ENCODE measurements around the gene SNRPA.
A peak's percentile ranks its signal among the peaks of the same experiment; 100 is the strongest.
"Not testable (repeated sequence)": the region's sequence is repeated elsewhere in the genome, so short reads cannot be mapped to it uniquely, and the experiment has no call there.

SNRPA gene

GRCh38 chr19:40774916-40775631 lies 24.1 kb downstream of the SNRPA start, which contains the start of gene MIA:
TSS of gene MIA (plus strand) at chr19:40775521. CDS start at chr19:40775543, 22 bp downstream.
- Histone ChIP-seq H3K9ac (ENCODE audit: low read depth, low read length) (no peak within 1 kb of the TSS), H3K27me3 (ENCODE audit: control insufficient read depth, insufficient read depth, low read length) (no peaks in the 10 kb centered on the region), H3K4me1 (ENCODE audit: control insufficient read depth, insufficient read depth, low read length) (peaks cover 4% of the 10 kb centered on the region), H3K4me3 (ENCODE audit: low read depth, low read length) (no peak within 1 kb of the TSS), H3K9me3 (ENCODE audit: control insufficient read depth, insufficient read depth, low read length) (no peaks in the 10 kb centered on the region), H3K36me3 (ENCODE audit: control insufficient read depth, insufficient read depth, low read length) (no peaks in the 10 kb centered on the region)

- H3K4me1 ChIP-seq (ENCODE audit: control insufficient read depth, insufficient read depth, low read length) = peaks cover 4% of the 10 kb centered on the region
- no peaks in the 10 kb centered on the region for H3K36me3 ChIP-seq (ENCODE audit: control insufficient read depth, insufficient read depth, low read length)
- H3K9me3 ChIP-seq (ENCODE audit: control insufficient read depth, insufficient read depth, low read length) = no peaks in the 10 kb centered on the region
- H3K9ac ChIP-seq (ENCODE audit: low read depth, low read length) = no peak overlapping the region
- no peak overlapping the region for H3K4me3 ChIP-seq (ENCODE audit: low read depth, low read length)
- no peaks in the 10 kb centered on the region for H3K27me3 ChIP-seq (ENCODE audit: control insufficient read depth, insufficient read depth, low read length)
These were observed 24.6 kb downstream of the SNRPA start for GRCh38 chr19:40775632-40776022.

GRCh38 chr19:40776364-40776763 lies 25.4 kb downstream of the SNRPA start:
- Histone ChIP-seq H3K36me3 (ENCODE audit: control insufficient read depth, insufficient read depth, low read length) (no peaks in the 10 kb centered on the region), H3K9ac (ENCODE audit: low read depth, low read length) (no peak overlapping the region), H3K9me3 (ENCODE audit: control insufficient read depth, insufficient read depth, low read length) (no peaks in the 10 kb centered on the region), H3K27me3 (ENCODE audit: control insufficient read depth, insufficient read depth, low read length) (no peaks in the 10 kb centered on the region), H3K4me3 (ENCODE audit: low read depth, low read length) (no peak overlapping the region), H3K4me1 (ENCODE audit: control insufficient read depth, insufficient read depth, low read length) (peaks cover 4% of the 10 kb centered on the region)

- H3K27me3 ChIP-seq (ENCODE audit: control insufficient read depth, insufficient read depth, low read length) = no peaks in the 10 kb centered on the region
- H3K9me3 ChIP-seq (ENCODE audit: control insufficient read depth, insufficient read depth, low read length) = no peaks in the 10 kb centered on the region
- H3K36me3 ChIP-seq (ENCODE audit: control insufficient read depth, insufficient read depth, low read length) = no peaks in the 10 kb centered on the region
- peaks cover 4% of the 10 kb centered on the region for H3K4me1 ChIP-seq (ENCODE audit: control insufficient read depth, insufficient read depth, low read length)
- H3K9ac ChIP-seq (ENCODE audit: low read depth, low read length) = peak overlapping the region; percentile 98
- peak overlapping the region; percentile 97 for H3K4me3 ChIP-seq (ENCODE audit: low read depth, low read length)
These were observed 26.1 kb downstream of the SNRPA start for GRCh38 chr19:40776932-40777644.

GRCh38 chr19:40777645-40777936 lies 26.6 kb downstream of the SNRPA start:
- Histone ChIP-seq H3K27me3 (ENCODE audit: control insufficient read depth, insufficient read depth, low read length) (no peaks in the 10 kb centered on the region), H3K9me3 (ENCODE audit: control insufficient read depth, insufficient read depth, low read length) (no peaks in the 10 kb centered on the region), H3K4me1 (ENCODE audit: control insufficient read depth, insufficient read depth, low read length) (peaks cover 4% of the 10 kb centered on the region), H3K9ac (ENCODE audit: low read depth, low read length) (peak overlapping the region; percentile 98), H3K36me3 (ENCODE audit: control insufficient read depth, insufficient read depth, low read length) (no peaks in the 10 kb centered on the region), H3K4me3 (ENCODE audit: low read depth, low read length) (peak overlapping the region; percentile 97)

GRCh38 chr19:40777937-40778705 lies 27.1 kb downstream of the SNRPA start, which contains the start of gene RAB4B:
TSS of gene RAB4B (plus strand) at chr19:40778247. CDS start at chr19:40778376, 129 bp downstream.
- Histone ChIP-seq H3K9ac (ENCODE audit: low read depth, low read length) (peak within 1 kb of the TSS; percentile 98), H3K9me3 (ENCODE audit: control insufficient read depth, insufficient read depth, low read length) (no peaks in the 10 kb centered on the region), H3K36me3 (ENCODE audit: control insufficient read depth, insufficient read depth, low read length) (no peaks in the 10 kb centered on the region), H3K27me3 (ENCODE audit: control insufficient read depth, insufficient read depth, low read length) (no peaks in the 10 kb centered on the region), H3K4me1 (ENCODE audit: control insufficient read depth, insufficient read depth, low read length) (peaks cover 4% of the 10 kb centered on the region), H3K4me3 (ENCODE audit: low read depth, low read length) (peak within 1 kb of the TSS; percentile 97)

- H3K4me3 ChIP-seq (ENCODE audit: low read depth, low read length) = peak overlapping the region; percentile 81
- no peaks in the 10 kb centered on the region for H3K27me3 ChIP-seq (ENCODE audit: control insufficient read depth, insufficient read depth, low read length)
- H3K9me3 ChIP-seq (ENCODE audit: control insufficient read depth, insufficient read depth, low read length) = no peaks in the 10 kb centered on the region
- H3K9ac ChIP-seq (ENCODE audit: low read depth, low read length) = peak overlapping the region; percentile 79
- H3K4me1 ChIP-seq (ENCODE audit: control insufficient read depth, insufficient read depth, low read length) = peaks cover 4% of the 10 kb centered on the region
- no peaks in the 10 kb centered on the region for H3K36me3 ChIP-seq (ENCODE audit: control insufficient read depth, insufficient read depth, low read length)
These were observed 27.8 kb downstream of the SNRPA start for GRCh38 chr19:40778706-40779284.

GRCh38 chr19:40780582-40780981 lies 29.6 kb downstream of the SNRPA start:
- H3K9ac ChIP-seq (ENCODE audit: low read depth, low read length) = no peak overlapping the region
- H3K36me3 ChIP-seq (ENCODE audit: control insufficient read depth, insufficient read depth, low read length) = no peaks in the 10 kb centered on the region
- H3K27me3 ChIP-seq (ENCODE audit: control insufficient read depth, insufficient read depth, low read length) = no peaks in the 10 kb centered on the region
- no peak overlapping the region for H3K4me3 ChIP-seq (ENCODE audit: low read depth, low read length)
- peaks cover 4% of the 10 kb centered on the region for H3K4me1 ChIP-seq (ENCODE audit: control insufficient read depth, insufficient read depth, low read length)
- no peaks in the 10 kb centered on the region for H3K9me3 ChIP-seq (ENCODE audit: control insufficient read depth, insufficient read depth, low read length)

- H3K4me1 ChIP-seq (ENCODE audit: control insufficient read depth, insufficient read depth, low read length) = peaks cover 4% of the 10 kb centered on the region
- no peaks in the 10 kb centered on the region for H3K27me3 ChIP-seq (ENCODE audit: control insufficient read depth, insufficient read depth, low read length)
- H3K9me3 ChIP-seq (ENCODE audit: control insufficient read depth, insufficient read depth, low read length) = no peaks in the 10 kb centered on the region
- no peak overlapping the region for H3K4me3 ChIP-seq (ENCODE audit: low read depth, low read length)
- H3K36me3 ChIP-seq (ENCODE audit: control insufficient read depth, insufficient read depth, low read length) = no peaks in the 10 kb centered on the region
- no peak overlapping the region for H3K9ac ChIP-seq (ENCODE audit: low read depth, low read length)
These were observed 30.1 kb downstream of the SNRPA start for GRCh38 chr19:40781140-40781539.

GRCh38 chr19:40783711-40784110 lies 32.7 kb downstream of the SNRPA start:
- no peak overlapping the region for H3K4me3 ChIP-seq (ENCODE audit: low read depth, low read length)
- no peaks in the 10 kb centered on the region for H3K4me1 ChIP-seq (ENCODE audit: control insufficient read depth, insufficient read depth, low read length)
- no peak overlapping the region for H3K9ac ChIP-seq (ENCODE audit: low read depth, low read length)
- no peaks in the 10 kb centered on the region for H3K27me3 ChIP-seq (ENCODE audit: control insufficient read depth, insufficient read depth, low read length)
- H3K36me3 ChIP-seq (ENCODE audit: control insufficient read depth, insufficient read depth, low read length) = no peaks in the 10 kb centered on the region
- no peaks in the 10 kb centered on the region for H3K9me3 ChIP-seq (ENCODE audit: control insufficient read depth, insufficient read depth, low read length)

GRCh38 chr19:40784146-40784545 lies 33.1 kb downstream of the SNRPA start:
- not testable (repeated sequence) for H3K9me3 ChIP-seq (ENCODE audit: control insufficient read depth, insufficient read depth, low read length); H3K27me3 ChIP-seq (ENCODE audit: control insufficient read depth, insufficient read depth, low read length); H3K9ac ChIP-seq (ENCODE audit: low read depth, low read length); H3K36me3 ChIP-seq (ENCODE audit: control insufficient read depth, insufficient read depth, low read length); H3K4me1 ChIP-seq (ENCODE audit: control insufficient read depth, insufficient read depth, low read length); H3K4me3 ChIP-seq (ENCODE audit: low read depth, low read length)

Measured in iPS-15b (cell line).